Stimulated activated CD4-positive, alpha-beta T cell treated with anti-CD3 and anti-CD28 coated beads, Interleukin-1b, Interleukin-23, amount 100 ng/mL, for 1 hour (primary cell): ENCODE data around the gene NEURL1B.
"Not testable (repeated sequence)": the region's sequence is repeated elsewhere in the genome, so short reads cannot be mapped to it uniquely, and the experiment has no call there.

Source experiments
- DNase-seq, 2 donors: peaks; one replicate each; pipeline ENCODE4 v3.0.0-alpha.2; 2020; ENCODE audit warnings: low read depth in 2 of 2

NEURL1B gene

DNA sequence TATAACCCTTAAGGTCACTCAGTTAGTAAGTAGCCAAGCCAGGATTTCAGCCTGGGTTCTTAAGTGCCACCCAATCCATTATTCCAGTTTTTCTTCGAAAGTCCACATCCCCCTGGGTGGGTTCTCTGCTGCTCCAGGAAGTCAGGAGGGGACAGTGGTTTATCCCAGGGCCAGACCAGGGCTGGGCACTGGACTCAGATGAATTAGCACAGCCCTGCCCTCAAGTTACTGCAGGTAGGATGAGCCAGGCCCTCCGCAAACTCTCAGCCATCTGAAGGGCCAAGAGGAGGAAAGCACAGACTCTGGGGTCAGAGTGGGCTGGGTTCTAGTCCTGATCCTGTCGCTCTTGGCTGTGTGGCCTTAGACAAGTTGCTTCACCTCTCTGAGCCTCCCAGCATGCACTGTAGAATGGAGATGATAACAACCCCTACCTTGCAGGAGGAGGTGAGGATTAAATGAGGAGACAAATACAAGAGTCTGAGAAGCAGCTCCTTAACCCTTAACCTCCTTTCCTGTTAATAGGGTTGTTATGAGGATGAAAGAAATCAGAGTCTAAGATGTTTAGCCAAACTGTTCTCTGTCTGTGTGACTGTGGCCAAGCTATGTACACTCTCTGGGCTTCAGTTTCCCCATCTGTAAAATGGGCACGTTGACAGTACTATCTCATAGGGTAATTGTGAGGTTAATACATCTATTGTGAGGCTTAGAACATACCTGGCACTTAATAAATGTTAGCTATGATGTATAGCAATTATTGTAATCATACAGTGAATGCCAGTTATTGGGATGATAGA is 6.8 kb upstream of the NEURL1B start:
- no peak for DNase-seq

DNA sequence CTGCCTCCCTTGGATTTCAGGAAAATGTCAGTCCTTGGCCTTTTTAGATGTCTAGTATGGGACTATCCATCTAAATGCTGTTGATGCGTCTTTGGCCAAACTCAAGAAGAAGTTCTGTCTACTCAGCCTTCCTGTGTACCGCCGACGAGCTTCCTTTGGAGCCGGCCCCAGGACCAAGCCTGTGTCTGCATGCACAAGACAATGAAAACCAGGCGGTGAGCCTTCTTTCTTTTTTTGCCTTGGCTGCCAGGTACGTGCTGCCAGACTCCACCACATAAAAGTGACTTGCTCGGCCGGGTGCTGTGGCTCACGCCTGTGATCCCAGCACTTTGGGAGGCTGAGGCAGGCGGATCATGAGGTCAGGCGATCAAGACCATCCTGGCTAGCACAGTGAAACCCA is 6.0 kb upstream of the NEURL1B start:
- DNase-seq, result no peak

DNA sequence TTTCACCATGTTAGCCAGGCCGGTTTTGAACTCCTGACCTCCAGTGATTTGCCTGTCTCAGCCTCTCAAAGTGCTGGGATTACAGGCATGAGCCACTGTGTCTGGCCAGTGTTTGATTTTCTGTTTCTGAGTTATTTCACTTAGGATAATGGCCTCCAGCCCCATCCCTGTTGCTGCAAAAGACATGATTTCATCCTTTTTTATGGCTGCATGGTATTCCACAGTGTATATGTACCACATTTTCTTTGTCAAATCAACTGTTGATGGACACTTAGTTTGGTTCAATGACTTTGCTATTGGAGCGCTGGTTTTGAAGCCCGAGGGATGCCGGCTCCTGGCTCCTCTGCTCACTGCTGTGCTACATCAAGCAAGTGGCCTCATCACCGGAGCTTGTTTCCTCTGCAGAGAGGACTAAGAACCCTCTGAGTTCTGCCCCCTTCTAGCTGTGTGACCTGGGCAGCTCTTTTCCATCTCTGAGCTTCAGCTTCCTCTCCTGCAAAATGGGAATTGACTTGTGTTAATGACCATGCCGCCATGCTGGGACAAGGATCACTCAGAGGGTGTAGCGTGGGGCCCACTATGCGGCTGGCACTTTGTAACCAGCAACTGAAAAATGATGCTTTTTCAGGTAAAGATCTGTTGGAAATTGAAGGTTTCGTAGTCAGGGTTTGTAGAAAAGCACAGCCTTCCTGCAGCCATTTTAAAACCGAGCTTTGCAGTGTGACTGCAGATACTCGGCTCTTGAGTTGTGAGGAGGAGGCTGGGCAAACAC is 4.6 kb upstream of the NEURL1B start:
- DNase-seq, result no peak

DNA sequence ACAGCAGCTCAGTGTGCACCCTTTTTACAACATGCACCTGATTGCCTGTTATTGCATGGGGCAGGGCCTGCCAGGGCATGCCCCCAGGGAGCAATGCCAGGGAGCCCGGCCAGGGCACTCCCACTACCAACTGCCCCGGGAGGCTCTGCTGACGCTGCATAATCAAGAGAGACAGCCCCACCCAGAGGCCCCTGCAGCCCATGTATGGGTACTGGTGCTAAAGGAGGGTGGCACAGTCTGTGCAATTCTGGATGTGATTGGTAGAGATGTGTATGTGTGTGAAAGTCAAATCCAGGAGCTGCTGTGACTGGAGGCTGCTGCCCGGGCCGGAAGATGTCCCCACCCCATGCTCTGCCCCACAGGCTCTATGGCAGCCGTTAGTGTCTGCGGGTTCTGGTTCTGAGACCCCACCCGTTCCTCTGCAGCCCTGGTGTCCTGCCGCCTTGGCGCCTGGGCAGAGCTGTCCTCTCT is 3.9 kb upstream of the NEURL1B start:
- DNase-seq, result no peak

DNA sequence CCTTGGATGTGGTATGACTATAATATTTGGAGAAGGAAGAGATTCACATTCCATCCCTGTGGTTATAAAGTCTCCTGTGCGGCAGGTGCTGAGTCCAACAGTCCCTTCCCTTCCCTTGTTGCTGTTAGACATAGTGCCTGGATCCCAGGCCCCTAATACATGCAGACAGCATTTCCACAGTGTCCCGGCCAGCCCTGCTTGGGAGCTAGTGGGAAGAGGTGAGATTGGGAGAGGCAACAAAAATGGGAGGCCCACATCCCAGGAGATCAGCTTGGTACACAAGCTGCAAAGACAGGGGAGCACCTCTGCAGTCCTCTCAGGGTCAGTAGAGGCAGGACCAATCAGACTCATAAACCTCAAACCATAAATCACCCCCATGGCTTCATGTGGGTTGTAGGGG is 3.3 kb upstream of the NEURL1B start:
- DNase-seq, result no peak

DNA sequence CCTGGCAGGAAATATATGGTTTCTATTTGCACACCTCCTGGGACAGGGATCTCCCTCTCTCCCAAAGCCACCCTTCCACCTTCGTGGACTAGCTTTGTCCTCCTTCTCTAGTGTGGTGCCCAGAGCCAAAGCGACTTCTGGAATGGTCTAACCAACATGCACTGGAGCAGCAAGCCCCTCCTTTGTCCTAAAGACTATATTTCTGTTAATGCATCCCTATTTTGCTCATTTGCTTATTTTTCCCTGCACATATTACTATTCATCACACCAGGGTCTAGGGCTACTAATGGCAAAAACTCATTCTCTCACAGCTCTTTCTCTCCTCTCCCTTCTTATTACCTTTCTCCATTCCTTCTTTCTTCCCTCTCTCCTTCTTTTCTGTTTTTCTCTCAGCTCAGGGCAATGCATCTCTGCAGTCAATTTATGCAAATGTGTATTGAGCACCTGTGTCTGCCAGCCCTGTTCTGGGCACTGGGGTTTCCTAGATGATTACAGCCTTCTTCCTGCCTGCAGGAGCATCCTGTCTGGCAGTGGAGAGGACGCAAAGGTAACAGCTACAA is 2.8 kb upstream of the NEURL1B start:
- no peak for DNase-seq

DNA sequence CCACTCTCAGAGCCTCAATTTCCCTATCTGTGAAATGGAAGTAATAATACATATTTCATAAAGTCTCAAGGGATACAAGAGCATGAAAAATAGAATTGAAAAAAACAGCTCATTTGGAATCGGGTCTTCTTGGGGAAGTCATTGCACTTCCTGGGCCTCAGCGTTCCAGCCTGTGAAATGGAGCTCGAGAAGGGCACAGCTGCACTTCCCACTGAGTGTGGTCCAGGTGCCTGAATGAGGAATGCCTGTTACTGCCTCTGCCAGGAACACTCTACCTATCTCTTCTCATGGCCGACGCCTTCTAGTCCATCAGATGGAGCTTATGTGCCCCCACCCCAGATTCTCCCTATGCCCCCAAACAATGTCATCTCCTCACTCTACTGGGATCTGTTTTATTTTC is 924 bp upstream of the NEURL1B start:
- no peak for DNase-seq

DNA sequence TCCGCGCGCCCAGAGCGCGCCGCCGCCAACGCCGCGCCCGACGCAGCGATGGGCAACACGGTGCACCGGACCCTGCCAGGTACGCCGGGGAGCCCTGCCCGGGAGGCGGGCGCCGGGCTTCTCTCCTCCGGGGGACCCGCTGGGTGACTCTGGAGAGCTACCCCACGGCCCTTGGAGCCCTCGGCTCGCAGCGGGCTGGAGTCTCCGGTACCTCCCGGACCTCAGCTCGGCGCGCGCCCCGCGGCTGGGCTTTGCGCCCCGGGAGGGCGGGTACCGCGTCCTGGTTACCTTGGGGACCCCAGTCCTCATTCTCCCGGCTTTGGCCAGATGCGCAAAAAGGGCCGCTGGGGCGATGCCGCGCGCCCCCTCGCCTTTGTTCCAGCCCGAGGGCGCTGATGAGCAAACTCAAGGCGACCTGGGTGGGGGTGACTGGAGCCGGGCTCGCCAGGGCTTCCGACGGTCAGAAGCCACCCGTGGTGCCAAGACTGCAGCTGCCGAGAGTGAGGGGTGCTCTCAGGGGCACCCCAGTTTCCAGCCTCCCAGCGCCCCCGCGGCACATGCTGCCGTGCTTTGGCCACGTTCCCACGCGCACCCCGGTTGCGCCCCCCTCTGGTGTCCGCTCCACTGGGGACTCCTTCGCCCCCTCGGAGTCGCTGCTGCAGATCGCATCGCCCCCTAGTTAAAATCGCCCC is 442 bp downstream of the NEURL1B start:
- DNase-seq, result no peak

DNA sequence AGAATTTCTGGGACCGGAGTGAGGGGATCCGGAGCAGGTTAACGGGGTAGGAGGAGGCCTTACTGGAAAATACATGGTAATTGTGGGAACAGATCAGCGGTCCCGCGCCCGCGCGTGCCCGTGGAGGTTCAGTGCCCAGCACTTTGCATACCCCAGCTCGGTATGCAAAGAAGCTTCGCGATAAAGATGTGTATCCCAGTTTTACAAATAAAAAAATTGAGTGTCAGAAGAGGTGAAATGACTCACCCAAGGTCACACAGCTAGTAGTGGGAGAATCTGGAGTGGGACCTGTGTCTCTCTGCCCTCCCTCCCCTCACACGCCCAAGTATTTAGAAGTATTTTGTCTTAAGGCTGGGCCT is 967 bp downstream of the NEURL1B start:
- DNase-seq, result no peak

DNA sequence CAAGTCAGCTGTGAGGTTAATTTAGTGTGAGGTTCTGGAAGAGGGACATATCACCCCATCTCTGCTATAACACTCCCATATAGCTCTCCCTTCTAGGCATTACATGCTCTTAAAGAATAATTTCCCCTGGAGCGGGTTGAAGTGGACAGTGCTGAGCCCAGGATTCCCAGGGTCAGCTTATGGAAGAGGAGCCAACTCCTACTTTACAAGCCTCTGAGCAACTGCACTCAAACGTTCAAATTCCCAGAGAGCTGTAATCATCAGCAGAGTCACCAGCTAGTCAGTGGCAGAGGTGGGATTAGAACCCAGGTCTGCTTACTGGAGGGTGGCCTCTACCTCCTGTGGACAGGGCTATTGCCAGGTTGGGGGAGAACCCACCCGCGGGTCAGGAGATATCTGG is 1.4 kb downstream of the NEURL1B start:
- no peak for DNase-seq

DNA sequence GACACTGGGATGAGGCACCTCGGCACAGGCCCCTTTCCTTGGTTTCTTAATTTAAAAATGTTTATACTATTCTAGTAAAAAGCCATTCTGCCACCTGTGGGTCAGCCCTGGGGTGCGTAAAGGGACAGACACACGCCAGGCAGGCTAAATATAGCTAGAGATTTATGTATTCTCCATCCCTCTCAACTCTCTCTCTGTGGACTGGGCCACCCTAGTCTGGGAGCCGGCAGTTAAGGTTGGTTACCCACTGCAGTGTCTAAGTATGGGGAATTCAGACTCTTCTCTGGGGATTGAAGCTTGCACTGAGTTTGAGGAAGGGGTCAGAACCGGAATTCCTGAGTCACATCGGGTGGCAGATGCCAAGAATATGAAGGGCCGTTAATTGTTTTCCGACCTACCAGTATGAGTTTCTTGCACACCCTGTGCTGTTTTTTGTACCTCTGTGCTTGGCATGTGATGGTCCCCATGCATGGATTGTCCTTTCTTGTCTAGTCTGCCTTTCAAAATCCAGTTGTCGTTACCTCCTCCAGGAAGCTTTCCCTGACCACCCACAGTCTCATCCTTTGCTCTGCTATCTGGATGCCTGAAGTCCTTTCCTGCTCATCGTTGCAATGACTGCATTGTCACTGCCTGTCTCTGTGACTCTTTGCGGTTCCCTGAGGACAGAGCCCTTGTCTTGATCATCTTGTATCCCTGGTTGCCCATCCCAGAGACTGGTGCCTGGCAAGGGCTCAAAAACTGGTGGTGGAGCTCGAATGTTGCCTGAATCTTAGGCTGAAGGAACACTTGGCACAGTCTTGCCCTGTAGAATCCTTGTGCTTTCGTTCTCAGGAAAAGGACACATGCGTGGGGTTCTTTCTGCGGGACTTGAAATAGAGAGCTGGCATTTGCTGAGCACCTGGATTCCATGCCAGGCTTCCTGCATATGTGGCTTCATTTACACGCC is 2.1 kb downstream of the NEURL1B start:
- no peak for DNase-seq

DNA sequence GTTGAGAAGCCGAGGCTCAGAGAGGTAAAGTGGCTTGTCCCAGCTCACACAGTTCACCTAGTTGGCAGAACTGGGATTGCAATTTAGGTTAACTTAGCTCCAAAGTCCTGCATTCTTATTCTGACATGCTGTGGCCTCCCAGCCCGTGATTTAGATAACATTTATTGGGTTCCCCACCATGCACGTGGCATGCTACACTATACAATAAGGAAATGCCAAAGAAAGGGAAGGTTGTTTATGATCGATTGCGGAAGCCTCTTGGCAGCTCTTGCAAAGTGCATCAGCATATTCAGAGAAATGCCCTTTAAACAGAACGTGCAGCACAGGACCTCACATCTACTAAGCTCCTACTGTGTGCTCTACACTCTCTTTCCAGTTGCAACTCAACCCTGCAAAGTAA is 3.2 kb downstream of the NEURL1B start:
- DNase-seq, result no peak

DNA sequence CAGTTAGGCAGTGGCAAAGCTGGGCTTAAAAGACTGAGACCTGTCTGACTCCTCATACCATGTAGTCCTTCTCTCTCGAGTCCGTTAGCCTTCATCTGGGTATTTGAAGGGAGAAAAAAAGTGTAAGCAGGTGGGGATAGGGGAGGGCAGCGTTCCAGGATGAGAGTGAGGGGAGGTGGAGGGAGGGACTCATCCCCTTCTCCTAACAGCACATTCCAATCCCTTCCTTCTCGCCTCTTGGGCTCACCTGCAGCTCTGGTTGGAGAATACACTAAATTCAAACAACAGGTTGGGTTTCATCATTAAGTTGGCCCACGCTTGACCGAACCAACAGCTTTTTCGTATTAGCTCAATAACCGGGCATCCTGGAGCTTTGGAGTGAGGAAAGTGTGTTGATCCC is 3.6 kb downstream of the NEURL1B start:
- DNase-seq, result no peak

DNA sequence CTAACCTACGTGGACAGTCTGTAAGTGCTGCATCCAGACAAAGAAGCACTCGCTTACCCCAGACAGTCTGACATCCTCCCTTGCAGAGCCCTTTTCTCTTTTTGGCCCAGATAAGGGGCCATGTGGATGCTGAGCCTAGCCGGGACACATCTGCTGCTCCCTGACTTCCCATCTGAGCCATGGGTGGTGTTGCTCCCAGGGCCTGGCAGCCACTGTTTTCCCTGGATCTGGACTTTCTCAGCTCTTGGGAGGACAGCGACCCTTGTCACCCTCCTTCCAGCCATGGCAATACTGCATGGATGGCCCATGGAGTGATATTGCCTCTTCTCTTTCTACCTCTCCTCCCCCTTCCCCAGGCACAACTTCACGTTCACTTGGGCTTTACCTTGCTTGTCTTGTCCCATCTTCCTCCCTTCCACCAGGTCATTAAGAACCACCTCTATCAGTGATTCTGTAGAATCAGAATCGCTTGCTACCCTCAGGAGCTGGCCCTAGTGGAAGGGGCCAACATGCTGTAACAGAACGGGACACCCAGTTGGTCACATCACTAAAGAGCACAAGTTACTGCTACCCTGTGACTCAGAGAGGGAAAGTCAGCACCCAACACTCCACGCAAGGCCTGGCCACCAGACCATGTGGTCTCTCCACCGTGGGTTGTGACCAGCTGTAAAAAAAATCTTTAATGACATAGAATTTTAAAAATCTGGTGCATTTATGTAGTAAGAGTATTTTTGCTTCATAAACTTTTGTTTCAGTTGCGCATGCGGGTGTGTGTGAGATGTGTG is 4.4 kb downstream of the NEURL1B start:
- no peak for DNase-seq

DNA sequence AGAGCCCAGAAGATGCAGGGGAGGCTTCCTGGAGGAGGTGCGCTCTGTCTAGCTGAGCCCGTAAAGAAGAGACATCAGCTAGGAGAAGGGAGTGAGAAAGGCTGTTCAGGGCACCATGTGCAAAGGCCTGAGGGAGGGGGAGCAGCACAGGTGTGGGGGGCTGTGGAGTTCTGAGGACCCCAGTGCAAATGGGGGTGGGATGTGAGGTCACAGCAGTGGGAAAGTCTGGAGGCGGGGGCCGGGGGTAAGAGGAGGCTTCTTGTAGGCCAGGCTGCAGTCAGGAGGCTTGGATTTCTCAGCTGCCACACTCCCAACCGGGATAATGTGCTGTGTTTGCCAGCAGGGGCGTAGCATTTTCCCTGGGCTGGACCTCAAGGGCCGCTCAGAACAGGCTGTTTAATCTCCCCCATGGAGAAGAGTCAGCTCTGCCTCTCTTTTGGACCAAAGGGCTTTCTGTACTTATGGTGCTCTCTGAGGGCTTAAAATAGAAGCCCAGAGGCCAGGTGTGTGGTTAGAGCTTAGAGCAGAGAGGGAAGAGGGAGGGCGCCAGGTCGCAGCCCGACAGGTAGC is 5.7 kb downstream of the NEURL1B start:
- no peak for DNase-seq

DNA sequence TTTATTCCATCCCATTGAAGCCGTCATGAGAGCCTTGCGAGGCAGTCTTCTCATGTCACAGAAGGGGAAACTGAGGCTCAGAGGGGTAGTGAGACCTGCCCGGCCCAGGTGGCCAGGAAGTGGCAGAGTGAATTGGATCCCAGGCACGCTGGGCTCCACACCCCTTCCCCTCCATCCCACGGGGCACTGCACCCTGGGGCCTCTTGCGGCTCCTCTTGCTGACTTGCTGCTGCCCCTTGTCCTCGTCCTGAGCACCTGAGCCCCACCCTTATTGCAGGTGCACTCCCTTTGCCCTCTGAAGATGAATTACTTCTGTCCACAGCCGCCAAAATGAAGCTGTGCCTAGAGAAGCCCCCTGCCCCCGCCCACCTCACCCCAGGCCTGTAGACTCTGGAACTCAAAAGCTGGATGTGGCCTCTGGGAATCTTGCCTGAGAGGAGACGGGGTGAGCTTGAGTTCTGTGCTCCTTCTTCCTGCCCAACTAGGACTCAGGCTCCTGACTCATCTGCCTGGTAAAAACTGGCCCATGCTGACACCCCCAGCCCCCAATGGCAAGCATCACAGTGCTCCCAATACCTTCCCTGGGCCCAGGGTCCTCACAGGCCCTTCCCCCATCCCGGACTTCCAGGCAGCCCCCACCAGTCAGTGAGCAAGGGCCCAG is 6.4 kb downstream of the NEURL1B start:
- no peak for DNase-seq

DNA sequence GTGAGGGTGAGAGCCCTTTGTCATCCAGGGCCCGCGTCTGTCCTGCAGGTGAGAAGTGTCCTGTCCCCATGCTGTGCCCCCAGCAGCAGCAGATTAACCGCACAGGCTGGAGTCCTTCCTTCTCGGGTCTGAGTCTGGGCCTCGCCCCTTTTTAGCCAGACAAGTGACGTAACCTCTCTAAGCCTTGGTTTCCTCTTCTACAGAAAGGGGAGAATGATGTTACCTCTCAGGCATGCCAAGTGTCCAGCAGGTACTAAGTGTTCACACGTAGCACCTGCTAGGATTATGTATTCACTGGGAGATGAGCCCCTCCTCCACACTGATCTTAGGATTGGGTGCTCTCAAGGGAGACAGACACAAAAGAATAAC is 6.9 kb downstream of the NEURL1B start:
- DNase-seq, result no peak

DNA sequence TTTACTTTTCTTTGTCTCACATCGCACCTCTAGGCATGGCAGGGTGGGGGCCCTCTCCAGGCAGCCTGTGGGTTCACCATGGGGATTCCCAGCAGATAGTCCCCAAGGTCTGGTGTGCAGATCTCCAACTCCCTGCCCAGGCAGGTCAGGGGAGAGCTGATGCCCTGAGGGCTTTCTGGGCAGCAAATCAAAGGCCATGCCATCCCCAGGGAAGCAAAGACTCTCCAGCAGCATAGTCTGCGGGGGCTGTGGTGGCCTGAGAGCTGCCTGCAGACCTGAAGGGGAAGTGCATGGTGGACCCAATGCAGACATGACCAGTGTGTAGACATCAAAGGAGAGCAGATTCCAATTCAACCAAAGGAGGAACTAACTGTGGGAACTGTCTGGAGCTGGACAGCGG is 7.7 kb downstream of the NEURL1B start:
- DNase-seq, result no peak

DNA sequence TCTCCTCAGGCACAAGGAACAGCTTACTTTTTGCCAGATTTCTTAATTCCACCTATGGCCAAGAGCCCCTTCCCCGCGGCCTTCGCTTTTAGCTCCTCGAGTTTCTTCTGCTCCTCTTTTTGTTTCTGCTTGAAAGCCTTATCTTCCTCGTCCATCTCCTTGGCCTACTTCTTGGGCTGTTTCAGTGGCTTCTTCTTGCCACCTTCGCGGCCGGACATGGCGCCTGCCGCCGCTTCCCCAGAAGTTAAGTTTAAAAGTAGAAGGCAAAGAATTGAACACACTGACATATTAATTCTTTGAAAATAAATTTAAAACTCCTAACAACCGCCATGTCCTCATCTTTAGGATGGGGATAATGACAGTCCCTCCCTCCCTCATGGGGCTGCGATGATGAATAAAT is 15.4 kb downstream of the NEURL1B start:
- not testable (repeated sequence) for DNase-seq
